ENCODE results near the gene COL4A5.

The COL4A5 gene

GRCh38 chrX:108582151-108582550, 142.5 kb downstream of the COL4A5 start:
- Histone ChIP-seq H3K9ac (ENCODE audit: low read length) (no peak overlapping the region), H3K4me1 (ENCODE audit: control insufficient read depth, insufficient read depth, low read length) (no peaks in the 10 kb centered on the region), H3K27me3 (ENCODE audit: control insufficient read depth, insufficient read depth, low read length) (no peaks in the 10 kb centered on the region), H3K36me3 (ENCODE audit: control insufficient read depth, insufficient read depth, low read length) (no peaks in the 10 kb centered on the region), H3K9me3 (ENCODE audit: control insufficient read depth, low read length) (no peaks in the 10 kb centered on the region), H3K4me3 (ENCODE audit: low read length) (no peak overlapping the region)

GRCh38 chrX:108584617-108585211, 145.1 kb downstream of the COL4A5 start:
- no peaks in the 10 kb centered on the region for H3K36me3 ChIP-seq (ENCODE audit: control insufficient read depth, insufficient read depth, low read length)
- H3K9ac ChIP-seq (ENCODE audit: low read length): no peak overlapping the region
- H3K4me1 ChIP-seq (ENCODE audit: control insufficient read depth, insufficient read depth, low read length): no peaks in the 10 kb centered on the region
- H3K9me3 ChIP-seq (ENCODE audit: control insufficient read depth, low read length): no peaks in the 10 kb centered on the region
- no peaks in the 10 kb centered on the region for H3K27me3 ChIP-seq (ENCODE audit: control insufficient read depth, insufficient read depth, low read length)
- H3K4me3 ChIP-seq (ENCODE audit: low read length): no peak overlapping the region

DNA sequence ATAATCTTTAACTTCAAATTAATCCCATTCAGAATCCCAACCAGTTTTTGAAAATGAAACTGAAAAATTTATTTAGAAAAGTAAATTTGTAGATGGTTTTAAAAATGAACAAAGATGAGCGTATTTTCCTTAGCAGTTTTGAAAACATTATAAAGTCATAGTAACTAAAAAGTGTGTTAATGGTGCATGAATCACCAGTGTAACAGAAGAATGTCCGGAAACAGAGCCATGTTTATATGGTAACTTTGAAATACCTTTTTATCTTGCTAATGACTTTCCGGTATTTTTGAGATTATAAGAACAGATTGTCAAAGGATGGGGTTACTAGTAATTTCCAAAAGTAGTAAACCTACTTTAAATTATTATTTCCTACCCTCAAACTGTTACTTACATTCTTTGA, 150.9 kb downstream of the COL4A5 start:
- Histone ChIP-seq H3K9me3 (ENCODE audit: control insufficient read depth, low read length) (no peaks in the 10 kb centered on the region), H3K36me3 (ENCODE audit: control insufficient read depth, insufficient read depth, low read length) (no peaks in the 10 kb centered on the region), H3K9ac (ENCODE audit: low read length) (no peak overlapping the region), H3K4me1 (ENCODE audit: control insufficient read depth, insufficient read depth, low read length) (no peaks in the 10 kb centered on the region), H3K4me3 (ENCODE audit: low read length) (no peak overlapping the region), H3K27me3 (ENCODE audit: control insufficient read depth, insufficient read depth, low read length) (no peaks in the 10 kb centered on the region)

- no peaks in the 10 kb centered on the region for H3K36me3 ChIP-seq (ENCODE audit: control insufficient read depth, insufficient read depth, low read length)
- H3K9me3 ChIP-seq (ENCODE audit: control insufficient read depth, low read length): no peaks in the 10 kb centered on the region
- no peaks in the 10 kb centered on the region for H3K4me1 ChIP-seq (ENCODE audit: control insufficient read depth, insufficient read depth, low read length)
- H3K27me3 ChIP-seq (ENCODE audit: control insufficient read depth, insufficient read depth, low read length): no peaks in the 10 kb centered on the region
- H3K9ac ChIP-seq (ENCODE audit: low read length): no peak overlapping the region
- no peak overlapping the region for H3K4me3 ChIP-seq (ENCODE audit: low read length)
Measured at GRCh38 chrX:108601276-108601675, 161.6 kb downstream of the COL4A5 start.

DNA sequence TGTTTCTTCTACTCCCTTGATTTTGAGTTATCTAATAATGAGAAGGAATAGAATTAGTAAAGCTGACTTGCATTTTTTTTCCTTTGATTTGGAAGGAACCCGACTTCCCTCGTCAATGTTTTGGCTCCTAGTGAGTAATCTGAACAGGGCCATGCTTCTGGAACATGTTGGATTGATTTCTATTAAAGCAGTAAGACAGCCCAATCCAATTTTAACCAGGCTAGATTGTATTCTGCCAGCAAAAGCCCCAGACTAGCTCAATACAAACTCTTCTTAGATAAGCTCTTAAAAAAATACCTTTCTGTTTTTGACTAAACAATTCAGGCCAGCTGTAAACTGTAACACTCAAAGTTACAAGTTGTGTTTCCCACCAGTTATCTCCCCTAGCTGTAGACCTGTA, 170.5 kb downstream of the COL4A5 start:
- no peak overlapping the region for H3K4me3 ChIP-seq (ENCODE audit: low read length)
- no peaks in the 10 kb centered on the region for H3K27me3 ChIP-seq (ENCODE audit: control insufficient read depth, insufficient read depth, low read length)
- H3K9me3 ChIP-seq (ENCODE audit: control insufficient read depth, low read length): no peaks in the 10 kb centered on the region
- no peak overlapping the region for H3K9ac ChIP-seq (ENCODE audit: low read length)
- no peaks in the 10 kb centered on the region for H3K4me1 ChIP-seq (ENCODE audit: control insufficient read depth, insufficient read depth, low read length)
- H3K36me3 ChIP-seq (ENCODE audit: control insufficient read depth, insufficient read depth, low read length): no peaks in the 10 kb centered on the region

DNA sequence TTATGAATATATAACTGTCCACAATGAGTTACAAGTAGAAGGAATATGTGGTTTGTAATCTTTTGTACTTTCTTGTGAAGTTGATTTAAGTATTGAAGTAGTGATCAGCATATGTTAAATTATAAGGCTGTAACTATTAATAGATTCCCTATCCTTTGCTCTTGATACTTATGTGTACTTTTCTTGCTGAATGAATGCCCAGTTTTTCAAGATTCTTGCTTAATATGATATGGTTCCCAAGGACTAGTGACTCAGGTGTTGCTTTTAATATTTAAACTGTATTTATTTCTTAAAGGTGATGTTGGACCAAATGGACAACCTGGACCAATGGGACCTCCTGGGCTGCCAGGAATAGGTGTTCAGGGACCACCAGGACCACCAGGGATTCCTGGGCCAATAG, 175.0 kb downstream of the COL4A5 start:
- Histone ChIP-seq H3K27me3 (ENCODE audit: control insufficient read depth, insufficient read depth, low read length) (no peaks in the 10 kb centered on the region), H3K9ac (ENCODE audit: low read length) (no peak overlapping the region), H3K9me3 (ENCODE audit: control insufficient read depth, low read length) (no peaks in the 10 kb centered on the region), H3K4me1 (ENCODE audit: control insufficient read depth, insufficient read depth, low read length) (no peaks in the 10 kb centered on the region), H3K4me3 (ENCODE audit: low read length) (no peak overlapping the region), H3K36me3 (ENCODE audit: control insufficient read depth, insufficient read depth, low read length) (no peaks in the 10 kb centered on the region)

DNA sequence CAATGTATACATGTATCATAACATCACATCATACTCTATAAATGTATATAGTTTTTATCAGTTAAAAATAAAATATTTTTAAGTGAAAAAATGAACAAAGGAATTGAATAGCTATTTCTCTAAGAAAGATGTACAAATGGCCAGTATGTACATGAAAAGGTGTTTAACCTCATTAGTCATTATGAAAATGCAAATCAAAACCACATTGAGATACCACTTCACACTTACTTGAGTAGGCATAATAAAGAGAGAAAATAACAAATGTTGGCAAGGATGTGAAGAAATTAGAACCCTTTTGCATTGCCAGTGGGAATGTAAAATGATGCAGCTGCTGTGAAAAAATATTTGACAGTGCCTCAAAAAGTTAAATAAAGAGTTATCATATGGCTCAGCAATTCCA, 201.2 kb downstream of the COL4A5 start:
- H3K36me3 ChIP-seq (ENCODE audit: control insufficient read depth, insufficient read depth, low read length): no peaks in the 10 kb centered on the region
- H3K9me3 ChIP-seq (ENCODE audit: control insufficient read depth, low read length): no peaks in the 10 kb centered on the region
- no peak overlapping the region for H3K4me3 ChIP-seq (ENCODE audit: low read length)
- no peaks in the 10 kb centered on the region for H3K4me1 ChIP-seq (ENCODE audit: control insufficient read depth, insufficient read depth, low read length)
- no peak overlapping the region for H3K9ac ChIP-seq (ENCODE audit: low read length)
- no peaks in the 10 kb centered on the region for H3K27me3 ChIP-seq (ENCODE audit: control insufficient read depth, insufficient read depth, low read length)

- H3K27me3 ChIP-seq (ENCODE audit: control insufficient read depth, insufficient read depth, low read length): no peaks in the 10 kb centered on the region
- no peaks in the 10 kb centered on the region for H3K36me3 ChIP-seq (ENCODE audit: control insufficient read depth, insufficient read depth, low read length)
- H3K4me1 ChIP-seq (ENCODE audit: control insufficient read depth, insufficient read depth, low read length): no peaks in the 10 kb centered on the region
Measured at GRCh38 chrX:108641589-108642272, 202.1 kb downstream of the COL4A5 start.

DNA sequence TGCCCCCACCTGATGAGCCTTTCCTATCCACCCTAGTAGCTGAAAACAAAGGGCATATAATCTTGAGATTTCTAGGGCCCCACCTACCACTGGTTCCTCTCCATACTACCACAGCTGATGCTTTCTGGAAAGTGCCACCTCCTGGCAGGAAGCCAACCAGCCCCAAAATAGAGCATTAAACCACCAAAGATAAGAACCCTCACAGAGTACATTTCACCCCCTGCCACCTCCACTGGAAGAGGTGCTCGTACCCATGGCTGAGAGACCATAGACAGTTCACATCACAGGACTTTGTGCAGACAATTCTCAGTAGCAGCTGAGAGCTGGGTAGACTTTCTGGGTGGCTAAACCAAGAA, 202.6 kb downstream of the COL4A5 start:
- Histone ChIP-seq H3K27me3 (ENCODE audit: control insufficient read depth, insufficient read depth, low read length) (no peaks in the 10 kb centered on the region), H3K36me3 (ENCODE audit: control insufficient read depth, insufficient read depth, low read length) (no peaks in the 10 kb centered on the region), H3K4me3 (ENCODE audit: low read length) (no peak overlapping the region), H3K4me1 (ENCODE audit: control insufficient read depth, insufficient read depth, low read length) (no peaks in the 10 kb centered on the region), H3K9me3 (ENCODE audit: control insufficient read depth, low read length) (no peaks in the 10 kb centered on the region), H3K9ac (ENCODE audit: low read length) (no peak overlapping the region)

More at GRCh38 chrX:108641589-108642272, 202.1 kb downstream of the COL4A5 start:
- H3K9me3 ChIP-seq (ENCODE audit: control insufficient read depth, low read length): no peaks in the 10 kb centered on the region
- no peak overlapping the region for H3K4me3 ChIP-seq (ENCODE audit: low read length)
- H3K9ac ChIP-seq (ENCODE audit: low read length): no peak overlapping the region

- H3K9me3 ChIP-seq (ENCODE audit: control insufficient read depth, low read length): no peaks in the 10 kb centered on the region
Measured at GRCh38 chrX:108664701-108665100, 225.1 kb downstream of the COL4A5 start.

DNA sequence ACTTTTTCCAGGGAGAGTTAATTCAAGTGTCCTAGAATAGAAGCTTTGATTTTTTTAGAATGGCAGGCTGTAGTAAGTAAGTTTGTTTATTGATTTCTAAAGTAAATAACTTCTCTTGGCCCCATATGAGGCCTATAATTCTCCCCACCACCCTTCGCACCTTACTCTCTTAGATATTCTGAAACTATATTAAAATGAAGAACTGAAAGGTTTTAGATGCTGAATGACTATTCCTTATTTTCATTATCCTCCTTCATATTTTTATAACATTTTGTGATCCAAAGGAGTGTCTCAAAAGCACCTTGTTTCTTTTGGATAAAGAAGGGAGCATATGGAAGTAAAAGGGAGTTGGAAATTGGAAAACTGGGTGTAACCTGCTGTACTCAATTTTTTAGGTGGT, 226.5 kb downstream of the COL4A5 start:
- Histone ChIP-seq H3K4me1 (ENCODE audit: control insufficient read depth, insufficient read depth, low read length) (no peaks in the 10 kb centered on the region), H3K36me3 (ENCODE audit: control insufficient read depth, insufficient read depth, low read length) (no peaks in the 10 kb centered on the region), H3K27me3 (ENCODE audit: control insufficient read depth, insufficient read depth, low read length) (no peaks in the 10 kb centered on the region), H3K9ac (ENCODE audit: low read length) (no peak overlapping the region), H3K4me3 (ENCODE audit: low read length) (no peak overlapping the region), H3K9me3 (ENCODE audit: control insufficient read depth, low read length) (no peaks in the 10 kb centered on the region)

More at GRCh38 chrX:108664701-108665100, 225.1 kb downstream of the COL4A5 start:
- H3K4me3 ChIP-seq (ENCODE audit: low read length): no peak overlapping the region
- H3K27me3 ChIP-seq (ENCODE audit: control insufficient read depth, insufficient read depth, low read length): no peaks in the 10 kb centered on the region
- no peaks in the 10 kb centered on the region for H3K4me1 ChIP-seq (ENCODE audit: control insufficient read depth, insufficient read depth, low read length)
- no peaks in the 10 kb centered on the region for H3K36me3 ChIP-seq (ENCODE audit: control insufficient read depth, insufficient read depth, low read length)
- H3K9ac ChIP-seq (ENCODE audit: low read length): no peak overlapping the region

DNA sequence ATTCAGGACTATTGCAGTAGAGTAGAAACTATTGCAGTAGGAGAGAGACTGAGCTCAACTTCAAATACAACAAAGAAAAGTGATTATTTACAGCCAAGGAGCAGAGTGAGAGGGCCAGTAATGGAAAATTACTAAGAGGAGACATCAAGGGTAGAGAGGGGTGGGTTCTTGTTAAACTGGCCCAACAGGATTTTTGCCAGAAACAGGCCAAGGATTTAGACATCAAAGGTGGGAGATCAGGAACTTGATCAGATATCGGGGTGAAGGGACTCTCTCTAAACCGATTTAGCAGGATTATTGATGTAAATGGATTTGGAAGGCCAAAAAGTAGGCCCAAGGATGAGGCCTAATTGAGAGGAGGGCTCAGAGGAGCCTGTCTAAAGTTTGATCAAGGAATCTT, 231.9 kb downstream of the COL4A5 start:
- H3K36me3 ChIP-seq (ENCODE audit: control insufficient read depth, insufficient read depth, low read length): no peaks in the 10 kb centered on the region
- no peak overlapping the region for H3K4me3 ChIP-seq (ENCODE audit: low read length)
- no peaks in the 10 kb centered on the region for H3K4me1 ChIP-seq (ENCODE audit: control insufficient read depth, insufficient read depth, low read length)
- H3K27me3 ChIP-seq (ENCODE audit: control insufficient read depth, insufficient read depth, low read length): no peaks in the 10 kb centered on the region
- H3K9me3 ChIP-seq (ENCODE audit: control insufficient read depth, low read length): no peaks in the 10 kb centered on the region
- no peak overlapping the region for H3K9ac ChIP-seq (ENCODE audit: low read length)

Measured in mucosa of stomach (tissue), 1 donor.